Gastroesophageal sphincter (tissue), 4 donors: ENCODE measurements around the gene AURKA. TPM values are rescaled to one million over a fixed set of nuclear protein-coding genes. Genes with fewer than 3 reads are reported as not detected.

Experiments used
- ATAC-seq: fragments of 150-250 bp; one replicate; pipeline ENCODE4 v1.9.1; 2016; ENCODE audit warnings: mild to moderate bottlenecking, moderate library complexity
- H3K27ac ChIP-seq, 4 donors: fragments of 200-600 bp; sonication (generic) in 3 of 4; 1 replicate in 3 of 4; 2 replicates in 1 of 4; pipeline ENCODE4 v1.5.1; 2016 to 2019
- H3K27me3 ChIP-seq: fragments of 200-600 bp; sonication (generic); one replicate; pipeline ENCODE4 v1.5.1; 2019
- H3K36me3 ChIP-seq, 2 donors: fragments of 200-600 bp; sonication (generic); one replicate each; pipeline ENCODE4 v1.5.1; 2019; ENCODE audit warnings: control low read depth in 1 of 2
- H3K4me1 ChIP-seq, 3 donors: fragments of 200-600 bp; sonication (generic); 1 replicate in 2 of 3; 2 replicates in 1 of 3; pipeline ENCODE4 v1.5.1; 2016 to 2019; ENCODE audit warnings: control low read depth in 2 of 3
- H3K4me3 ChIP-seq, 2 donors: fragments of 200-600 bp; sonication (generic); one replicate each; pipeline ENCODE4 v1.5.1; 2019; ENCODE audit warnings: mild to moderate bottlenecking in 1 of 2, moderate library complexity in 1 of 2
- H3K9me3 ChIP-seq, 3 donors: fragments of 200-600 bp; sonication (generic); one replicate each; pipeline ENCODE4 v1.5.1; 2017 to 2019; ENCODE audit warnings: control low read depth in 2 of 3
- CTCF ChIP-seq, 4 experiments: fragments of 200-600 bp in 2 of 4; fragments of 450-650 bp in 2 of 4; sonication (generic) in 1 of 4; IDR thresholded peaks; one replicate each; pipeline ENCODE4 v1.5.1; 2017 to 2019; ENCODE audit warnings: antibody characterized with exemption in 4 of 4, mild to moderate bottlenecking in 2 of 4, moderate library complexity in 2 of 4
- EP300 ChIP-seq: sonication (generic); formaldehyde crosslinking; IDR thresholded peaks from one replicate; pipeline ENCODE4 v1.6.1; 2017; ENCODE audit warnings: antibody characterized with exemption, mild to moderate bottlenecking
- POLR2A ChIP-seq, 2 donors: fragments of 450-650 bp; IDR thresholded peaks; one replicate each; pipeline ENCODE4 v1.6.1; 2017; ENCODE audit warnings: antibody characterized with exemption in 2 of 2, mild to moderate bottlenecking in 2 of 2, moderate library complexity in 1 of 2
- POLR2AphosphoS5 ChIP-seq: sonication (generic); formaldehyde crosslinking; IDR thresholded peaks from one replicate; pipeline ENCODE4 v1.6.1; 2017; ENCODE audit warnings: antibody characterized with exemption
- WGBS, 2 donors: methylation state at CpG; one replicate each; pipeline ENCODE4 v1.1.5; 2018; ENCODE audit warnings: low coverage in 1 of 2; 5-methylcytosine and 5-hydroxymethylcytosine counted together
- total RNA-seq, 4 donors: library from RNA; depleted of rRNA; stranded (reverse); fragments of >200 nt; gene quantifications; one replicate each; pipeline ENCODE4 v1.1.0, GENCODE V29; 2016

AURKA gene
- total RNA-seq, 4 donors from 2014 or later, result 0.54 to 2.5 (median 1.6) TPM

GRCh38 chr20:56428410-56428809, 36.4 kb upstream of the AURKA start:
- TF ChIP-seq POLR2AphosphoS5 (no peak), EP300 (no peak), POLR2A (IDR thresholded peaks at IDR 0.05) (no peak), CTCF (IDR thresholded peaks at IDR 0.05) (no peak)
- ATAC-seq, result no peak
- no peaks in the 10 kb centered on the region for H3K27me3 ChIP-seq
- H3K27ac ChIP-seq, result peak overlapping the region in 2 of 4 donors; percentile 50 to 61
- H3K36me3 ChIP-seq, result no peaks in the 10 kb centered on the region
- H3K4me3 ChIP-seq, result no peak overlapping the region
- WGBS, 2 donors, result 61 to 76% methylated on average over 2 to 4 of the region's 5 CpGs
- H3K9me3 ChIP-seq, result no peaks in the 10 kb centered on the region
- H3K4me1 ChIP-seq, result peaks cover 0 to 43% (median 18%) of the 10 kb centered on the region in 3 donors

GRCh38 chr20:56427797-56428196, 35.8 kb upstream of the AURKA start:
- no peak overlapping the region for H3K4me3 ChIP-seq
- no peaks in the 10 kb centered on the region for H3K9me3 ChIP-seq
- ATAC-seq, result no peak
- no peaks in the 10 kb centered on the region for H3K36me3 ChIP-seq
- TF ChIP-seq CTCF (IDR thresholded peaks at IDR 0.05) (no peak), POLR2A (IDR thresholded peaks at IDR 0.05) (no peak), EP300 (no peak), POLR2AphosphoS5 (no peak)
- 53 to 66% methylated on average over 4 of the region's 4 CpGs for WGBS, 2 donors
- no peak overlapping the region for H3K27ac ChIP-seq
- H3K4me1 ChIP-seq, result peaks cover 0 to 41% (median 13%) of the 10 kb centered on the region in 3 donors
- no peaks in the 10 kb centered on the region for H3K27me3 ChIP-seq

GRCh38 chr20:56426926-56427325, 34.9 kb upstream of the AURKA start:
- peaks cover 0 to 49% (median 13%) of the 10 kb centered on the region in 3 donors for H3K4me1 ChIP-seq
- H3K27me3 ChIP-seq, result no peaks in the 10 kb centered on the region
- H3K4me3 ChIP-seq, result no peak overlapping the region
- no peaks in the 10 kb centered on the region for H3K36me3 ChIP-seq
- TF ChIP-seq POLR2A (IDR thresholded peaks at IDR 0.05) (no peak), CTCF (IDR thresholded peaks at IDR 0.05) (no peak), POLR2AphosphoS5 (no peak), EP300 (no peak)
- no peak overlapping the region for H3K27ac ChIP-seq
- no peak for ATAC-seq
- H3K9me3 ChIP-seq, result no peaks in the 10 kb centered on the region

GRCh38 chr20:56426026-56426425, 34.0 kb upstream of the AURKA start:
- WGBS, 2 donors, result 94 to 96% methylated on average over 5 to 9 of the region's 9 CpGs
- H3K27me3 ChIP-seq, result no peaks in the 10 kb centered on the region
- no peak for ATAC-seq
- H3K9me3 ChIP-seq, result no peaks in the 10 kb centered on the region
- TF ChIP-seq POLR2AphosphoS5 (no peak), CTCF (IDR thresholded peaks at IDR 0.05) (no peak), EP300 (no peak), POLR2A (IDR thresholded peaks at IDR 0.05) (no peak)
- H3K27ac ChIP-seq, result no peak overlapping the region
- H3K4me1 ChIP-seq, result peaks cover 0 to 50% (median 13%) of the 10 kb centered on the region in 3 donors
- no peaks in the 10 kb centered on the region for H3K36me3 ChIP-seq
- no peak overlapping the region for H3K4me3 ChIP-seq

GRCh38 chr20:56424931-56425330, 32.9 kb upstream of the AURKA start:
- 75% methylated on average over 1 of the region's 1 CpG; no CpG with 5 or more reads in 1 of the 2 donors for WGBS, 2 donors
- Histone ChIP-seq H3K4me1 (peaks cover 0 to 39% (median 10%) of the 10 kb centered on the region in 3 donors), H3K36me3 (no peaks in the 10 kb centered on the region), H3K27ac (no peak overlapping the region), H3K27me3 (no peaks in the 10 kb centered on the region), H3K4me3 (no peak overlapping the region), H3K9me3 (no peaks in the 10 kb centered on the region)
- no peak for ATAC-seq
- TF ChIP-seq CTCF (IDR thresholded peaks at IDR 0.05) (no peak), EP300 (no peak), POLR2A (IDR thresholded peaks at IDR 0.05) (no peak), POLR2AphosphoS5 (no peak)
